NCI-H1105 (cell line): ENCODE measurements around the gene ANKRD13A.
"Not testable (repeated sequence)": the region's sequence is repeated elsewhere in the genome, so short reads cannot be mapped to it uniquely, and the experiment has no call there.

Source experiments
- DNase-seq: peaks from one replicate; lab custom pipeline; 2025; lab: John Stamatoyannopoulos, UW

The ANKRD13A gene

DNA sequence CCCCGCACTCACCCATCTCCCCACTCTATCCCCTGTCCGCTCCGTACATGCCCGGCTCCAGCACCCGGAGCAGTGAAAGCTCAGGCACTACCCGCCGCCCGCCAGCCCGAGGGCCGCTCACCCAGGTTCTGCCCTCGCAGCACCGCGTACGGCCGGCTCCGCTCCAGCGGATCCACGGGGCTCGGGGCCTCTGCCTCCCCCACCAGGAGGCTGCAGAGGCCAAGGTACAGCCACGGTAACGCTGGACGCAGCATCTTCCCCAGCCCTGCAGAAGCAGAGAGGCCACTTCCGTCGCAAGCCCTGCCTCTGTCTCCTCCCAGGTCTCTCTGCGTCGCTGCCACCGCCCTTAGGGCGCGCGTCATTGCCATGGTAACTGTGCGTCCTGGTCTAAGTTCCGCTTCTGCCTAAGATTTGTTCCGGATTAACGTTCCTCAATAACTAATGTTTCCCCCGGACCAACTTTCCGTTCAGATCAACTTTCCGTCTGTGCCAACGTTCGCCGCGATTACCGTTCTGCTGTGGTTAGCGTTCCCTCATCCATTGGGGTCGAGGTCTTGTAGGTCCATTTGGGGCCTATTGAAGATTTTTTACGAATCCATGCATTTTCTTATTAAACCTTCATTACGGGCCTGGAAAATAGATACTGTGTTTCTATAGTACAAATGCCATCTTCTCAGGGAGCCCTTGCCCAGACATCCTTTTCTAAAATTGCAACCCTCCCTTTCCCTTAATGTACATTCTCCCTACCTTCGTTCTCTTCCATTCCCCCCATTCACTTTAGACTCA, 49.2 kb downstream of the ANKRD13A start, which contains the start of gene C12orf76:
TSS of gene C12orf76 (minus strand) at position 281 of the 786 bp plus-strand sequence. CDS start at position 254, 27 bp downstream.
- peak; percentile 97 for DNase-seq

DNA sequence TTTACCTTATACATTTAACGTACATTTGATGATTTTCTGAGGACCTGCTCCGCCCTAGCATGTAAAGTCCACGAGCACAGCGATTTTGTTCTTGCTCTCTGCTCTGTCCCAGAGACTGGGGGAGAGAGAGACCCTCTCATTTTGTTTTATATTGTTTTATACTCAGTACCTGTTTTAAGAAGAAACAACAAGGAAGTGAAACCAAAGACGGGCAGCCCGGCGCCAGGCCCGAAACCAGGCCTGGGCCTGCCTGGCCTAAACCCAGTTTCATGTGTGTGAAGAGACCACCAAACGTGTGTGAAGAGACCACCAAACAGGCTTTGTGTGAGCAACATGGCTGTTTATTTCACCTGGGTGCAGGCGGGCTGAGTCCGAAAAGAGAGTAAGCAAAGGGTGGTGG, 49.8 kb downstream of the ANKRD13A start:
- DNase-seq, result not testable (repeated sequence)

DNA sequence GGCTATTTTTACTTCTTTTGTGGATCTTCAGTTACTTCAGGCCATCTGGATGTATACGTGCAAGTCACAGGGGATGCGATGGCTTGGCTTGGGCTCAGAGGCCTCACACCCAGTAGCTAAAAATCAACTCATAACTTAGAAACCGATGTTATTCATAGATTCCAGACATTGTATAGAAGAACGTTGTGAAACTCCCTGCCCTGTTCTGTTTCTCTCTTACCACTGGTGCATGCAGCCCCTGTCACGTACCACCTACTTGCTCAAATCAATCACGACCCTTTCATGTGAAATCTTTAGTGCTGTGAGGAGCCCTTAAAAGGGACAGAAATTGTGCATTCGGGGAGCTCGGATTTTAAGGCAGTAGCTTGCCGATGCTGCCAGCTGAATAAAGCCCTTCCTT, 50.4 kb downstream of the ANKRD13A start:
- not testable (repeated sequence) for DNase-seq

- no peak for DNase-seq
These were observed 51.7 kb downstream of the ANKRD13A start for GRCh38 chr12:110050927-110051326.

DNA sequence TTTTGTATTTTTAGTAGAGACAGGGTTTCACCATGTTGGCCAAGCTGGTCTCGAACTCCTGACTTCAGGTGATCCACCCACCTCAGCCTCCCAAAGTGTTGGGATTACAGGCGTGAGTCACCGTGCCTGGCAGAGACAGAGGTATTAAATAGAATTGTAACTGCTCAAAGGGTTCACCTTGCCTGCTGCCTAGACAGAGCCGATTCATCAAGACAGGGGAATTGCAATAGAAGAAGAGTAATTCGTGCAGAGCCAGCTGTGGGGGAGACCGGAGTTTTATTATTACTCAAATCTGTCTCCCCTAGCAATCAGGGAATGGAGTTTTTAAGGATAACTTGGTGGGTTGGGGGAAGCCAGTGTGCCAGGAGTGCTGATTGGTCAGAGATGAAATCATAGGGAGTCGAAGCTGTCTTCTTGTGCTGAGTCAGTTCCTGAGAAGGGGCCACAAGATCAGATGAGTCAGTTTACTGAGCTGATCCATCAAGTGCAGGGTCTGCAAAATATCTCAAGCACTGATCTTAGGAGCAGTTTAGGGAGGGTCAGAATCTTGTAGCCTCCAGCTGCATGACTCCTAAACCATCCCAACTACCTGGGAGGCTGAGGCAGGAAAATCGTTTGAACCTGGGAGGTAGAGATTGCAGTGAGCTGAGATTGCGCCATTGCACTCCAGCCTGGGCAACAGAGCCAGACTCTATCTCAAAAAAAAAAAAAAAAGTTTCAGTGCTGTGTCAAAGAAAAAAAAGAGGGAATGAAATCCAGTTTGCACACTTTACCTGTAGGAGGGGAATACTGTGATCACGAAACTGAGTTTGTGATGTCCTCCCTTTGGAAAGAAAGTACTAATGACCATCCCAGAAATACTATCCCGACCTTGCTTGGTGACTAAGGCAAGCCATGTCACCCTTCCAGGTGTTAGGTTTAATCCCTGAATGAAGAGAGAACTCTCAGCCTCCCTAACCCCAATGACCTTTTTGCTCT, 56.4 kb downstream of the ANKRD13A start:
- DNase-seq, result not testable (repeated sequence)

DNA sequence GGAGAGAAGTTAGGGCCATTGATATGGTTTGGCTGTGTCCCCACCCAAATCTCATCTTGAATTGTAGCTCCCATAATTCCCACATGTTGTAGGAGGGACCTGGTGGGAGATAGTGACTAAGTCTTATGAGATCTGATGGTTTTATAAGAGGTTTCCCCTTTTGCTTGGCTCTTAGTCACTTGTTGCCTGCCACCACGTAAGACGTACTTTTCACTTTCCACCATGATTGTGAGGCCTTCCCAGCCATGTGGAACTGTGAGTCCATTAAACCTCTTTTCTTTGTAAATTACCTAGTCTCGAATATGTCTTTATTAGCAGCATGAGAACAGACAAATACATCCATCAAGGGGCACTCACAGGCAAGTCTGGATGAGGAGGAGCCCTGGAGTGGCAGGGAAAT, 57.4 kb downstream of the ANKRD13A start:
- DNase-seq, result not testable (repeated sequence)

- DNase-seq, result no peak
These were observed 59.8 kb downstream of the ANKRD13A start for GRCh38 chr12:110058875-110059615.

- no peak for DNase-seq
These were observed 60.4 kb downstream of the ANKRD13A start for GRCh38 chr12:110059651-110060000.

DNA sequence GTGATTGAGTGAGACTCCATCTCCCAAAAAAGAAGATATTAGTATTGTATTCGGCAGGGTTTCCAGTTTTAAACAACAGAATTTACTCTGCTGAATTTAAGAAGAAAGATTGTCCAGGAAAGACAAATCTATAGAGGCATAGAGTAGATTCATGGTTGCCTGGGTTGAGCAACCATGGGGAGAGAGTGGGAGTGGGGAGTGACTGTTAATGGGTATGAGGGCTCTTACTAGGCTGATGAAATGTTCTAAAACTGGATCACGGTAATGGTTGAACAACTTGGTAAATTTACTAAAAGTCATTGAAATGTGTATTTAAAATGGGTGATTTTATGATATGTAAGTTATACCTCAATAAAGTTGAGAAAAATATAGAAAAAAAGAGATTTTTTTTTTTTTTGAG, 63.0 kb downstream of the ANKRD13A start:
- no peak for DNase-seq

DNA sequence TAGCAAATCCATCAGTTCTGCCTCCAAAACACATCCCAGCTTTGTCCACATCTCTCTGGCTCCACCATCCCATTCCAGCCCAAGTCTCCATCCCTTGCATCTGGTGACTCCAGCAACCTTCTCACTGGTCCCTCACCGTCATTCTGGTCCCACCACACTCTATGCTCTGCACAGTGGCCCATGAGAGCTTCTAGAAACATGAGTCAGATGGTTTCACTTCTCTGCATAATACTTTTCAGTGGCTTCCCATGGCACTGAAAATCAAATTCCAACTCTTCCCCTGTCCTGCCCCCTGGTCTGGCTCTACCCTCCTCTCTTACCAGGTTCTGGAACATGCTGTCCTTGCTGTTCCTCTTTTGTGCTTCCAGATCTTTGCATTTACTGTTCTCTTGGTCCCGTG, 66.3 kb downstream of the ANKRD13A start:
- no peak for DNase-seq

GRCh38 chr12:110067531-110067930, 68.3 kb downstream of the ANKRD13A start:
- DNase-seq, result no peak

DNA sequence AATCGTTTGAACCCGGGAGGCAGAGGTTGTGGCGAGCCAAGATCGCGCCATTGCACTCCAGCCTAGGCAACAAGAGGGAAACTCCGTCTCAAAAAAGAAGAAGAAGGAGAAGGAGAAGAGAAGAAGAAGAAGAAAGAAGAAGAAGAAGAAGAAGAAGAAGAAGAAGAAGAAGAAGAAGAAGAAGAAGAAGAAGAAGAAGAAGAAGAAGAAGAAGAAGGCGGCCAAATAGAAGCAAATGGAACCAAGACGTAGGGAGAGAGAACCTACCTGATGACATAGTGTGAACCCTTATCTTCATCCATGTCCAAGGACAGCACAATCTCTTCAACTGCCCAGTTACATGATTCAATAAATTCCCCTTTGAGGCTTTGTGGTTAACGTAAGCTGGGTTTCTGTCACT, 68.9 kb downstream of the ANKRD13A start:
- not testable (repeated sequence) for DNase-seq

DNA sequence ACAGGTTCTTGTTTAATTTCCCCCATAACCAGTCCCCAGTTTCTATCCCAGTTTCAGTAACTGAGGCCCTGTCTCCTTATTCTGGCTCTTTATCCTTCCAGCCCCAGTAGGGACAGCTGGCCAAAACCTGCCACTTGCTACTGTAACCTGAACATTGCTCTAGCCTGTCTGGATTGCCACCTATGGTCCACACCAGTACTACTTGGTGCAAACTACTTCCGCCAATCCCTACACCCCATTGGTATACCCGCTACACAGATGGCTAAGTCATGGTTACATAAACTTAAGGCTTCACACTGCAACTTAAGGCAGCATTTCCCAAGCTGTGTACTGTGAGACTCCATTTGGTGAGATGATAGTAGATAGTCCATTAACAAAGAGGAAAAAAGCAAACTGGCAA, 69.4 kb downstream of the ANKRD13A start:
- DNase-seq, result no peak

GRCh38 chr12:110071504-110071903, 72.3 kb downstream of the ANKRD13A start:
- DNase-seq, result no peak

- DNase-seq, result no peak
These were observed 72.7 kb downstream of the ANKRD13A start for GRCh38 chr12:110071967-110072366.

- not testable (repeated sequence) for DNase-seq
These were observed 73.4 kb downstream of the ANKRD13A start for GRCh38 chr12:110072636-110073035.

GRCh38 chr12:110073049-110073831, 74.0 kb downstream of the ANKRD13A start:
- DNase-seq, result peak; percentile 79

DNA sequence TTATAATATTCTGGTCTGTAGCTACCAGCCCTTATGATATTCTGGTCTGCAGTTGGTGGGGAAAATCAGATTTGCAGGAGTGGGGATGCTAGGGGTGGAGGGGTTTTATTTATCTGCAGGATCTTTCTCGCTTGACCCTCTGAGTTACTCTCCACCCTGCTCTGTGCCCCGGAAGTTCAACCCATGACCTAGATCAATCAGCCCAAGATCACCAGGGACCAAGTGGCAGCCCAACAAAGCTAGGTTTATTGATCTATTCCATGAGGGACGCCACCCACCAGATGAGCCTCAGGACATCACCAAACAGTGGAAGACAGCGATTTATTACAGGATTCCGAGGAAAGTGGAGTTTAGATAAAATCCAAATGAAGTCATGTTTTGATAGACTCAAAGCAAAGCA, 74.9 kb downstream of the ANKRD13A start:
- no peak for DNase-seq

- no peak for DNase-seq
These were observed 76.7 kb downstream of the ANKRD13A start for GRCh38 chr12:110075880-110076279.

DNA sequence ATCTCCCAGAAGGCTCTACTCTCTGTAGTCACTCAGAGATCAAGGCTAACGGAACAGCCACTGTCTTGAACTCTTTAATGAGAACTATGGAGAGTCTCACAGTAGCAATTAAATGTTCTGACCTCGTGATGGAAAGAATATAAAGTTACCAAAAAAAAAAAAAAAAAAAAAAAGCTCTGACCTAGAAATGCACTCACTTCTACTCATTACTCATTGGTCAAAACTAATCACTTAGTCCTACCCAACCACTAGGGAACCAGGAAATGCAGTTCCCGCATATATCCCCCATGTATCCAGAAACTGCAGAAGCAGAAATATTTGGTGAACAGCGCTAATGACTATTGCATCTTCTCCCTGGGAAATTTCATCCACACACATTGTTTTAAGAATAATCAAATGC, 78.6 kb downstream of the ANKRD13A start:
- DNase-seq, result no peak
